Renal pelvis (tissue), 4 donors: ENCODE data around the gene VTI1A. TPM values are rescaled to one million over a fixed set of nuclear protein-coding genes. Genes with fewer than 3 reads are reported as not detected.
A peak's percentile ranks its signal among the peaks of the same experiment; 100 is the strongest.

ENCODE experiments used
- DNase-seq: peaks from one replicate; pipeline ENCODE4 v3.0.0-alpha.2; 2013
- polyA plus RNA-seq, 3 donors: library from polyadenylated mRNA; unstranded; fragments of 120-200 nt; gene quantifications; one replicate each; pipeline ENCODE4 v1.2.1, GENCODE V29; 2013; ENCODE audit not compliant: insufficient read length in 3 of 3

Gene VTI1A
- polyA plus RNA-seq, 3 donors = 18.9 to 22.0 (median 20.3) TPM

DNA sequence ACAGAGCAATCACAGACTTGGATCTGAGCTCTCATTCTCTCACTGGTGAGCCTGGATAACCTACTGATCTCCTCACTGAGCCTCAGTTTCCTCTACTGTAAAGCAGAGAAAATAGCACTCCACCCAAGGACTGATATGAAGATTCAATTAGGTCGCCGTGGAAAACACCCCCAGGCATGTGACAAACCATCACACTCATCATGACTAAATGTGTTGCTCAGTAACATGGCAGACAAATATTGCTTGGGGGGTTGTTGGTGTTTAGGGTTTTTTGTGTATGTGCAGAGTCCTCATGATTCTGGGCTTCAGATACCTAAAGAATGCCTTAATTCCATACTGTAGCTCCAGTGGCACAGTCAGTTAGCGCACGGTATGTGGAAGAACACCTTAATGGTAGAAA, 380.9 kb downstream of the VTI1A start:
- no peak for DNase-seq

DNA sequence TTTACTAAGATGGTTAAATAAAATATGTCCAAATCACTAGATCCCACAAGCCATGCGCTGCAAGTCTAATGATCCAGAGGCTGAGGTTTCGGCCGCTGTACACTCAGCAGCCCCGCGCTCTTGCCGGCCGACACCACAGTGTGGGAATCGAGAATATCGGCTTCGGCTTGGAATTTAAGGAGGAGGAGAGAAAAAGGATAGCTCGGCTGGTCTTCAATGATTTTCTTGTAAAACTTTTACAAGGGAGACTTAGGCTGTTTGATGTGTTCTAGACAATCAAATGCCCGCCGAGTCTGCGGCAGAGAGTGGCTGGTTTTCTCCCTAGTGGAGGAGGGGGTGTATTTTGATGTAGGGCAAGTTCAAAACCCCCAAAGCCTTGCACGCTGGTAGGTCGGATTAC, 384.8 kb downstream of the VTI1A start:
- no peak for DNase-seq

DNA sequence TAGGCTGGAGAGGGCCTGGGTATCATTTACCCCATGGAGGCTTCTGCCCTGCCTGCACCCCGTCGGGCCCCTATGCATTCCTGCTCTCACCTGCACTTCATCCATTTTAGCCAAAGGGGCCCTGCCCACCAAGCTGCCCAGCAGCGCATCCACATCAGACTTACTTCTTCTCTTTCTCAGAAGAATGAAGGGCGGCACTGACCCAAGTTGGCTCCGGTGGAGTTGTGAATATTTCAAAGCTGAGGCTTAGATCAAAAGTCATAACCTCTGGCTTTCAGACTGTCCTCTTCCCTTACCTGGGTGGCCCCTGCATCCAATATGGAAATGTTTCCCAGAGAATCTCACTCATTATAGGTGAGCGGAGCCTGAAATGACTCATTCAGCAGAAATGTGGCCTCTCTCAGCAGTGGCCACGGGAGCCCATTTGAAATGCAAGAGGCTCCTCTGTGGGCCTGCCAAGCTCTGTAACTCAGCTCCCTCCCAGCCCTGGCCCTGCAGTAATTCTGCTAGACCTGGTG, 385.4 kb downstream of the VTI1A start:
- no peak for DNase-seq

DNA sequence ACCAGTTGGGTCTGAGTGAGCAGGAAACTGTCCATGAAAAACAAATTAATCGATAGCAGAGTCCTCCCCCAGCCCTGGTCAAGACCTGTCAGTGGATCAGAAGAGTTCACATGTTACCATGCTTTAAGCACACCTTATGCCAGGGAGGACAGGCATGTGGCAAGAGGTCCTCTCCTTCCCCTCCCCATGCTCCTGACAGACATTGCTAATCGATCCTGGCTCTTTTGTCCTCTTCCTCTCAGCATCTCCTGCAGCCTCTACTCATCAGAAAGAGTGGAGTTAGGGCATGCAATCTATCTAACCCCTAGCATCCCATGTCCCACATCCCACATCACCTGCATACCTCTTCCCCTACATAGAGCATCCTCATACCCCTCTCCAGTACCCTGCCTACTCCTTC, 385.9 kb downstream of the VTI1A start:
- no peak for DNase-seq

DNA sequence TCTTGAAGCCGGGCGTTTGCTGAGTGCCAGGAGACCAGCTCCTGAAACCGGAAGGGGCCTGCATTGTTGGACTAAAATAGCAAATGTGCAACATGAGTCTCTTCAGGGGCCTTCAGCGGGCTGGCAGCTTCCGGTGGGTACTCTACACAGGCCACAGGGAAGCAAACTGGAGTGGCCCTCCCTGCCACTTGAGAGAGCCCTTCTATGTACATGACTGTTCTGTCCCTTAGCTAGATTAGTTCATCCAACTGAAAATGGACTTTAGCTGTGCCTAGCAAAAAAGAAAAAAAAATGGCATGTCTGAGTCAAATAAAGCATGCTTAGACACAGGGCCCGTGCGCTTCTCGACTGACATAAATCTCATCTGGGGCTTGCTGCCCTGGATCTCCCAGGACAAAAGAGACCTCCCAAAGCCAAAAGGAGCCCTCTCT, 387.8 kb downstream of the VTI1A start:
- no peak for DNase-seq

DNA sequence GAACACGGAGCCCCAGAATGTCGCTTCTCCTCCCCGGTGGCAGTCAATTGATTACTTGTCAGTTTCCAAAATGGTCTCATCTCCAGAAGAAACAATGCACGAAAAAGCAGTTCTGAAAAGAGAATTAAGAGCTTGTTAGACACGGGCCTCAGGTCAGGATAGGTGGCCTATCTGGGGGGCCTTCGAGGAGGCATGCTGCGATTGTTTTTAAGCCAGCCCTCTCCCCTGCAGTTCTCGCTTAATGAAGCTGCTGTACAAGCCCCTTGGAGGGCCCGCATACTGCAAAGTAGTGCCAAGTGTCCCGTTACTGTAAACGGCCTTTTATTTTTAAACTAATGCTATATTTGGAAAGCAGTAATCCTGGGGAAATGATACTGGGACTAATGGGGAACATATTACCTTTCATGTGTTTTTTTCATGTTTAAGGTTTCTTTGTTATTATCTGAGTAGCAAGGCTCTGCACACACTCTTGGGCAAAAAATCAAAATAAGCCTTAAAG, 388.3 kb downstream of the VTI1A start:
- DNase-seq = no peak

DNA sequence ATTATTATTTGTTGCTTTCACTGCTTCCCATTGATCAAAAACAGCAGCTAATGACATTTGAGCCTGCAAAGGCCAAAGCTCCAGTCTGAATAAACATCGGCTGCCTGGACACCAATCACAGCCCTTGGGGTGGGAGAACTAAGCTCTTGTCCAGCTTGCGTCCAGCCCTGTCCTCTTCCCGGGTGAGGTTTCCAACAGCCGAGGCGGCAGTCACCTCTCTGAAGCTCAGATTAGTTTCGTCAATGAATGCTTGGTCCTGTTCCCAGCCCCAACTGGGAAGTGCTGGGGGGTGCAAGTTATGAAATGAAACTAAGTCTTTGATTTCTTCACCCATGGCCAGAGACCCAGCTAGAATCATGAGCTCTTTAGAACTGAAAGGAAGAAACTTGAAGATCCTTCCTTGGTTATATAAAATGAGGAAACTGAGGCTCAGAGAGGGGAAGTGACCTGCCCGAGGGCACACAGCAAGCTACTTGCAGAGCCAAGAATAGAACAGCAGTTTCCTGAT, 389.0 kb downstream of the VTI1A start:
- no peak for DNase-seq

DNA sequence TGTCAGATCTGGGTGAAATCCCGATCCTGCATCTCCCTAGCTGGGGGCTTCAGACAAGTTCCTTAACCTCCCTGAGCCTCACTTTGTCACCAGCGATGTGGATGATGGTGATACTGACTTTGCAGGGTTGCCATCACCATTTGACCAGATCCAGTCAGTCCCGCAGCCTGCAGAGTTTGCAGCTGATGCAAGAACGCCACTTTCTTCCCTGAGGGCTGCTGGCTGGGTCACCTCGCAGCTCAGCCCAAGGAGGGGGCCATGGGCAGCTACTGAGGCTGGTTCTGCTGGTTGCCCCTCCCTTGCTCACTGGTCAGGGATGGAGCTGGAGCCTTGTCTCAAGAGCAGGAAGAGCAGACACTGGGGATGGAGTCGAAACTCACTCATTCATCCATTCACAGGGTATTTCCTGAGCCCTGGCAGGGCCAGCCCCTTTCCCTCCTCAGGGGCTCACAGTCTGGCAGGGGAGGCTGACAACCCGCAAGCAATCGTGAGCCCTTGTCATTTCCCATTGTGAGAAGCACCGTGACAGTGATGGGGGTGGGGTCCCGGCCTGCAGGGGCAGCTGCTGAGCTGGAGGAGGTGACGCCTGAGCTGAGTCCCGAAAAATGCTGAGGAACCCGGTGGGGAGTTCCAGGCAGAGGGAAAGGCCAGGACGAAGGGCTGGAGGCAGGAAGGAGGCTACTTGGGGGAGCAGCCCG, 391.9 kb downstream of the VTI1A start:
- no peak for DNase-seq

DNA sequence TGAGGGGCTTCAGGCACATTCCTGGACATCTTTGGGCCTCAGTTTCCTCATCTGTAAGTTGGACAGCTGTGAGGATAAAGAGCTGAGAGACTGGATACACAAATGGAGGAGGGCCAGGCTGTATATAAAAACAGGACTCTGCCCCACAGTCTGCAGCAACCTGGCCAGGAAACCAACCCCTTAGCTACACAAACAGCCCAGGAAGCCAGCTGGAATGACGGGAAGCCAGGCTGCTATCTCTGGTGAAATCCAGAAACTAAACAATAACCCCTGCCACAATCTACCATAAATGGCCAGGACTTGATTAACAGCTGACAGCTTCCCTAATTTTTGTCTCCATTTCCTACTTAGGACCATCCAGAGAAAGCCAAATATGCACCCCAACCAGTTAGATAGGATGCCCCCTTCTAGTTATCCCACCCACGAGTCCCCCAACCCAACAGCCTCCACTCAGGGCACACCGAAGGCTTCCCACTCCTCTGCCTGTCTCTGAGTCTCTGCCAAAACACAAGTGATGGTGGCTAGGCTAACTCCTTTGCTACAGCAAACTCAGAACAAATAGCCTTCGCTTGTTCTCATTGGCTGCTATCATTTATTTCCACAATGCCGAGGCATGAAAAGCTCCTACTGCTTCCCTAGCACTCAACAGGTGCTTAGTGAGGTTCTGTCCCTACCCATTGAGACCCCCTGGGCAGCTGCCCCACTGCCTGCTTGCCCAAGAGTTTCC, 393.1 kb downstream of the VTI1A start:
- no peak for DNase-seq

DNA sequence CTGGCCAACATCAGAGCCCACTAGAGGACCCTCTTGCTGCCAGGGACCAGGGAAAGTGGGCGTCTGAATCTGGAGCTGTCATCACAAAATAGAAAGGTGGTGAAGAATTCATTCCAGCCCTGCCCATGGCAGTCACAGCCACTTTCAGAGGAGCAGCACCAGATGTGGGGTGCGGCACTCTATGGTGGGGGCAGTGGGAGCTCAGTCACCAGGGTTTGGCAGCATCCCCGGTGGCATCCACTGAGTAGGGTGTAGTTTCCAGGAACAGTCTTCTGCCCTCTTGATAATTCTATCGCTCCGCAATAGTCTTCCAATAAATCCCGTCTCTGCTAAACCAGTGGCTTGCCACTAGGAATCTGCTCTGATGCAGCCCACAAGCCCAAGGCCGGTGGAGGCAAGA, 394.5 kb downstream of the VTI1A start:
- DNase-seq = no peak

DNA sequence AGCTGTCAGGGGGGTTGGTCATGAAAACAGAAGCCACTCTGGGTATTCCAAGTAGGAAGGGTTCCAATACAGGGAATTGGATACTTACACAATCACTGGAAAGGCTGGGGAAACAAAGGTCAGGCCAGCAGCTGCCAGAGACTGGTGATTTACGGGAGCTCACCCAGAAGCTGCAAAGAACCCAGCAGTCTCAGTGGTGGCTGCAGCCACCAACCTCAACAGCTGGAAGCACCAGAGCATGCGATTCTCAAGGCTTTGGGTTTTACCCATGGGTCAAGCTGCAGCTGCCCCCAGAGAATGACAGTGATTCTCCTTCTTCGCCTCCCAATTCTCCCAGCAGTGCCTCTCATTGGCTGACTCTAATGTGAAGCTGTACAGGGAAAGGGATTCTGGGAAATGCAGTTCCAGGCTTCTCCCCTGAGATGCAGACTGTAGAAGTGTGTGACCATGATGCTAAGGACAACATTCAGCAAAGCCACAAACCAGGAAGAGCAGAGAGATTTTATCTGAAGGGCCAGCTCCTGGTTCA, 395.9 kb downstream of the VTI1A start:
- DNase-seq = peak; percentile 65

DNA sequence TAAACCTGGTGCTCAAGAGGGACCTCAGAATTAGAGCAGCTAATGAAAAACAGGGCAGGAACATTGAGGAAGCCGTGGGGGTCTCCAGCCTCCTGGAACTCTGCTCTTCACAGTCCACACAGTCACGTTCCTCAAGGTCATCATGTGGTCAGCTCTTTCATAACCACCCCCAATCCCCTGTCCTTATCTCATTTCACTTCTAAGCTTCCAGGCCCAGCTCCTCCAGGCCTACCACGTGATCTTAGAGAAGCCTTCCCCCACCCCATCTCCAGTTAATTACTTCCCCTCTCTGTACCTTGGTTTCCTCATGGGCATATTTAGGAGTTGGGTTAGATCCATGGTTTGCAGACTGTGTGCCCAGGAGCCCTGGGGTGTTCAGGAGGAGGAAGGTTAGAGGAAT, 396.6 kb downstream of the VTI1A start:
- DNase-seq = no peak

DNA sequence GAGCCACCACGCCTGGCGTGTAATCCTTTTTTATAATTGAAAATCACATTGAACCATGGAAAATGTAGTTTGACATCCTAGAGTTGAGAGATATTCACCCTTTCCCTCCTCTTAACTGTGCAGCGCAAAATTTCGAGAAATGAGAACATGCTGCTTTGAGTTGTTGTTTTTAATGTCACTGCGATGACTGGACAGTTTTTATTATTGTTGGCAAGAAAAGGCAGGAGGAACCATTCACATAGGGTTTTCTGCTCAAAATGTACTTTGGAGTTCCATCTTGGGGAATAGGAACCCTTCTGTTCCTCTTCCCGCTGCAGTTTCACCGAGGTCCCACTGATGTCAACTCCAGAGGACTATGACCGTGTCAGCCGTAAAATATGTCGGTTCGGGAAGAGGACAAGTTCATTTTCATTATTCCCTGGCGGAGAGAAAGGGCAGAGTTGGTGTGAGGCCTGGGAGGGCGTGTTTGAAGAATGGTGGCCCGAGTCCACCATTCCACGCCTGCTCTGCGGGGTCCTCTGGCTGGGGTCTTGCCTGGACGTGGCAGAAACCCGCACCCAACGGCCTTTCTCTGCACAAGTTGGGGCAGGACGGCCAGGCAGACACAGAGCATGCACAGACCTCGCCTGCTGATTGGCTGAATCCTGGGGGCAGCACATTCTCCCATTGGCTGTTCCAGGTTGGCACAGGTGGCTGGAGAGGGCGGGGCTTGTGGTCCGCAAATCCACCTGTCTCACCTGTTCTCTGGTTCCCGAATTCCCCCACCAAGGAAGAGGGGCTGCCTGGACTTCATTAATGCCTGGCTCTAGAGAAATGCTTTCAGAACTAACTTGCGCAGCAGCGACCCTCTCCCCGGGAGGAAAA, 397.9 kb downstream of the VTI1A start:
- DNase-seq = no peak

DNA sequence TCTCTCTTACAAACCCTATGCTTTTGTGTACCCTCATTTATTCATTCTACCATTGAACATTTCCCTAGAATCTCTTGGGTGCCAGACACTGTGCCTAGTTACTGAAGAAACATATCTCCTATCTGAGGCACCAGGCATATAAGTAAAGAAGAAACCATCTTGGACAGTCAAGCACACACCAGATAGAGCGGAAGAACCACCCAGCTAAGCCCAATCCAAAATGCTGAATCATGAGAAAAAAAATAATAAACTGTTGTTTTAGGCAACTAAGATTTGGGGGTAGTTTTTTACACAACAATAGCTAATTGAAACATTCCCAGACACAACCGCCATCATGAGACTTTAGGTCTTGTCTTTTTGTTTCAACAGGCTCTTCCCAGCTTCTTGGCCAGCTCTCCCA, 400.8 kb downstream of the VTI1A start:
- no peak for DNase-seq

DNA sequence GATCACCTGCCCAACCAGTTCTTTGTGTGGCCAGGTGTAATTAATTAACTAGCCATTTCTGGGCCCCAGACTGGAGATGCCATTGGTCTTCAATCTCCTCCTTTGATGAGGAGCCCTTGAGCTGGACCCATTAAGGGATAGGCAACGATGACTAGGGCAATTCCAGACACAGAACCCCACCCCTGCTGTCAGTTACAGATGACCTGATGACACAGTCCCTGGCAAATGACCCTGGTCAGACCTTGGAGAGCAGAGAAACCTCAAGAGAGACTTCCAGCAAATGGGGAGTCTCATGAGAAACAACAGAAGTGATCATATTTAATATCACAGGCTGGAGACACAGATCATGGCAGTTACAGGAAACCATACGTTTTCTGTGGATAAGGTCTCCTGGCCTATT, 401.2 kb downstream of the VTI1A start:
- no peak for DNase-seq

DNA sequence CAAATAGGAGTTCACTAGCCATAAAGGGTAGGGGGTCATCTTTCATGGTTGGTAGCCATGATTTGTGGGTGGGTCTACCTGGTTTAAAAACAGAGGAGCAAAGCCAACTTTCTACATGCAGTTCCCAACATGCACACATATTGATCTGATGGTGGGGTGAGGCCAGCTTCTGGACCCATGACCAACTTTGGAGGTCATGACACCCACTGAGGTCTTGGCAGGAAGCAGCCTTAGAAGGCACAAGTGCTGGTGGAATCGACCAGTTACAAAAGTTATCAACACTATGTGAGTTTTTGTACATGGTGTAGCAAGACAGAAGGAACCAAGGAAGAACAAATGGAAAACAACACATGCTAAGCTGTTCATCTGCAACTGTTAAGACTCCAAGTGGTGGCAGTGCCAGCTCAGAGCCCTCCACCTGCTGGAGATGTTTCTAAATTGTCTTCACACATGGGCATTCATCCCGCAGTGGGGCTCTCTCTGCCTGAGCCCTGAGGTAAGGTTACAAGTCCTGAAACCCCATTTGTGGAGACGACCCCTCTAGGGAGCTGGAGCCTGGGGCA, 401.9 kb downstream of the VTI1A start:
- no peak for DNase-seq

DNA sequence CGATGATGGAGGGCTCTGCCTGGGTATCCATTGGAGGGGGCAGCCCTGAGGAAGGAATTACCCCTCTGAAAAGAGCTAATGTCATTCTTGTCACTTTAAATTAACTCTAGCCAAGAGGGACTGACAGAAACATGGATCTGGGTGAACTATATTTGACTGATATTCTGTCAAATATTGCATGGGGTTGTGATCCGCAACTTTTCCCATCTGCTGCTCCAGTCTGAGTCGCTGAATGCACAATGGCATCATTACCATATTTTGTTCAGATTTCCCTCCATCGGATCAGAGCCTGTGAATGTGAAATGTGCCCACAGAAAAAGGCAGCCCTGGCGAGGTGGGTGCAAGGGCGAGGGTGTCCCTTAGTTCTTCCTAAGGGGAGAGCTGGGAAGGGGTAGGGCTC, 402.5 kb downstream of the VTI1A start:
- no peak for DNase-seq

DNA sequence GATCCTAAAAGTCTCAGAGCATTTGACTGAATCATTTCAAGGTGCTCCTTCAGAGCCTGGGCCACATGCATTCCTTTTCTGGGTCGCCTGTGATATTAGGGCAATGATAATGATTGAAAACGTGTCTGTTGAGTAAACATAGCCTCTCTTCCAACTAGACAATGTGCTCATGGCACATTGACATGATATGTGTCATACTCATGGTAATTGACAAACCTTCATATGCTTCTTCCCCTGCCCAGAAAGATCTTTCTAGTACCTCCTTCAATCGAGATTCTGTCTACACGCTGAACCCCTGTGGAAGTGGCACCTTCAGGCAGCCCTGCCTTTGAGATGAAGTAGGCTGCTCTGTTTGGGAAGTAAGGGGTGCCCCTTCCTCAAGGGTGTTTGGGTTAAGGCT, 404.2 kb downstream of the VTI1A start:
- DNase-seq = no peak

DNA sequence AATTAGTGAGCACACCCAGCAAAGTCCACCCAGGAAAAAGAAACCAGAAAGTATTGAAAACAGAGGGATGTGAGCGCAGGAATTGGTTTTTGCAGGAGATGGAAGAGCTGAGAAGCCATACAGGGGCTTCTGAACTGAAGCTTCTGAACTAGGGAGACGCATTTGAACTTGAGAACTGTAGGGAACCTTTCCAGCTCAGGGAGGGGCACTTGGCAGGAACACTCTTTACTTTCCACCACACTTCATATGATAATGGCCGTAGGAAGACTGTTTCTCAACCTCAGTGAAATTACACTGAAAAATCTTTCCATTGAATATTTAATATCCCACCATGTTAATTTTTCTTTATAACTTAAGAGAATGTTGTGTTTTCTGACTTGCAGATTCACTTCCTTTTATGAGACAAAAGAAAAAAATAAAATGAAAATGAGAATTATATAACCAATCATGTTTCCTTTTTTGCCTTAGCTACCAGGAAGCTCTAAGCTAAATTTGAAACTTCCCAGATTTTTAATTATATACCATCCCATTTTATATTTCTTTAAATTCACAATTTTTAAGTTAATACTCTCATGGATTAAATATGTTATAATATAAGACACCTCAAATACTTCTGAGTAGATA, 404.7 kb downstream of the VTI1A start:
- DNase-seq = no peak

DNA sequence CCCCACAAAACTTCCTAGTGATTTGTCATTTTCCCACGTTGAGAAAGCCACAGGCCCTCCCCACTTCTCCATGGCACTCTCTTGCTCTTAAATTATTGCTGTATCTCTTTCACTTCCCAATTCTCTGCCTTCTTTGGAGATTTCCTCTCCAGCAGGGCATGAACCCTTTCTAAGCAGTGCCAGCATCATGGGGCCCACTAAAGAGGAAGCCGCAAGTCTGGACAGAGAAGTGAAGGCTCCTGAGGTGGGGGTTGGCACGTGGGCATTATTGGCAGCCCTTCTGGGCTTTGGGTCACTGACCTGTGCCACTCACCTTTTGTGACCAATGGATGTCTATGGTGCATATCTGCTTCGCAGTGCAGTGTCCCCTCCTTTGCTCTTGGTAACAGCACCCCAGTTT, 405.3 kb downstream of the VTI1A start:
- no peak for DNase-seq

DNA sequence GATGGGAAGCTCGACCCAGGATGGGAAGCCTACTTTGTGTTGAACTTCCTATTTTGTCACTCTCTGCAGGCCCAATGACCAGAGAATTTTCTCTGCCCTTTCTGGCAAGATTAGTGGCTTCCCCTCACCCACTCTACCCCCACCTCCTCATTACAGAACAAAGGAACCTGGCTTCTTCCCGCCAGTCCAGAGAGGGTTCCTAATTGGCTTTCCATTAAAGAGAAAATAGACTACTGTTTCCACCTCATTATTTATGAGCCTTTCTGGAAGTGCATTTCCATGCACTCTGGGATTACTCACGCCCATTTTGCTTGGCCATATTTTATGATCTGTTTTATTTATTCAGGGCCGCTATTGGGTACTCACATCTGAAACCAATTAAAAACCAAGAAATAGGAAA, 408.1 kb downstream of the VTI1A start:
- no peak for DNase-seq
